Large intestine (tissue), 3 donors: Measurements from ENCODE around the gene TTC14. TPM values are rescaled to one million over a fixed set of nuclear protein-coding genes. Genes with fewer than 3 reads are reported as not detected.
"Not testable (repeated sequence)": the region's sequence is repeated elsewhere in the genome, so short reads cannot be mapped to it uniquely, and the experiment has no call there.

Source experiments
- DNase-seq, 2 donors: peaks; one replicate each; pipeline versions ENCODE4 v3.0.0 to v3.0.0-alpha.2; 2013
- H3K27ac ChIP-seq: one replicate; pipeline ENCODE4 v1.5.1; 2013; ENCODE audit warnings: low read length
- H3K27me3 ChIP-seq: 2 replicates; pipeline ENCODE4 v1.6.1; 2013; ENCODE audit warnings: low read length; ENCODE audit not compliant: control insufficient read depth, insufficient read depth
- H3K36me3 ChIP-seq: 2 replicates; pipeline ENCODE4 v1.6.1; 2013; ENCODE audit warnings: low read length; ENCODE audit not compliant: control insufficient read depth, insufficient read depth
- H3K4me1 ChIP-seq: one replicate; pipeline ENCODE4 v1.6.1; 2013; ENCODE audit warnings: low read length; ENCODE audit not compliant: control insufficient read depth, insufficient read depth
- H3K4me3 ChIP-seq: one replicate; pipeline ENCODE4 v1.5.1; 2013; ENCODE audit warnings: low read length
- H3K9me3 ChIP-seq: one replicate; pipeline ENCODE4 v1.6.1; 2013; ENCODE audit warnings: mild to moderate bottlenecking, low read depth, low read length, moderate library complexity; ENCODE audit not compliant: control insufficient read depth
- WGBS: methylation state at CpG from one replicate; pipeline ENCODE4 v1.1.5; 2013; ENCODE audit warnings: low lambda C conversion rate; ENCODE audit not compliant: insufficient coverage; 5-methylcytosine and 5-hydroxymethylcytosine counted together
- polyA plus RNA-seq: library from polyadenylated mRNA; unstranded; fragments of 120-200 nt; gene quantifications from one replicate; pipeline ENCODE4 v1.2.1, GENCODE V29; 2013

The TTC14 gene
- polyA plus RNA-seq, 1 donor = 70.0 TPM

GRCh38 chr3:180593631-180594030 lies 8.3 kb upstream of the TTC14 start:
- peaks cover 11% of the 10 kb centered on the region for H3K27me3 ChIP-seq
- H3K4me1 ChIP-seq, DNase-seq, H3K4me3 ChIP-seq, H3K36me3 ChIP-seq, H3K9me3 ChIP-seq, H3K27ac ChIP-seq: not testable (repeated sequence)
- 94% methylated on average over 3 of the region's 7 CpGs for WGBS

- WGBS = no CpG with 5 or more reads among the region's 2 CpGs
- Histone ChIP-seq H3K4me3 (no peak overlapping the region), H3K27me3 (peaks cover 18% of the 10 kb centered on the region), H3K4me1 (no peaks in the 10 kb centered on the region), H3K9me3 (no peaks in the 10 kb centered on the region), H3K36me3 (no peaks in the 10 kb centered on the region), H3K27ac (no peak overlapping the region)
- DNase-seq = no peak
Observed at GRCh38 chr3:180594631-180595558, 7.1 kb upstream of the TTC14 start.

GRCh38 chr3:180595559-180595935 lies 6.4 kb upstream of the TTC14 start:
- H3K4me1 ChIP-seq = no peaks in the 10 kb centered on the region
- WGBS = no CpG with 5 or more reads among the region's 1 CpG
- DNase-seq = no peak
- no peak overlapping the region for H3K4me3 ChIP-seq
- H3K27ac ChIP-seq = no peak overlapping the region
- peaks cover 20% of the 10 kb centered on the region for H3K27me3 ChIP-seq
- H3K9me3 ChIP-seq = no peaks in the 10 kb centered on the region
- no peaks in the 10 kb centered on the region for H3K36me3 ChIP-seq

GRCh38 chr3:180600473-180600872 lies 1.5 kb upstream of the TTC14 start:
- Histone ChIP-seq H3K27me3 (peaks cover 18% of the 10 kb centered on the region), H3K4me1 (peaks cover 9% of the 10 kb centered on the region), H3K4me3 (no peak overlapping the region), H3K27ac (no peak overlapping the region), H3K9me3 (no peaks in the 10 kb centered on the region), H3K36me3 (peaks cover 8% of the 10 kb centered on the region)
- no peak for DNase-seq
- 100% methylated on average over 1 of the region's 15 CpGs for WGBS

- H3K27me3 ChIP-seq = no peaks in the 10 kb centered on the region
- no peak overlapping the region for H3K4me3 ChIP-seq
- WGBS = no CpG with 5 or more reads among the region's 1 CpG
- H3K9me3 ChIP-seq = no peaks in the 10 kb centered on the region
- no peak for DNase-seq
- H3K4me1 ChIP-seq = no peaks in the 10 kb centered on the region
- H3K36me3 ChIP-seq = peaks cover 48% of the 10 kb centered on the region
- H3K27ac ChIP-seq = no peak overlapping the region
Observed at GRCh38 chr3:180611006-180611405, 9.0 kb downstream of the TTC14 start.

GRCh38 chr3:180612364-180612763 lies 10.4 kb downstream of the TTC14 start:
- DNase-seq = no peak
- WGBS = 100% methylated on average over 1 of the region's 5 CpGs
- H3K36me3 ChIP-seq = peaks cover 39% of the 10 kb centered on the region
- H3K27ac ChIP-seq = no peak overlapping the region
- H3K4me1 ChIP-seq = no peaks in the 10 kb centered on the region
- no peaks in the 10 kb centered on the region for H3K27me3 ChIP-seq
- H3K4me3 ChIP-seq = no peak overlapping the region
- no peaks in the 10 kb centered on the region for H3K9me3 ChIP-seq

GRCh38 chr3:180615954-180616353 lies 14.0 kb downstream of the TTC14 start:
- H3K4me3 ChIP-seq = no peak overlapping the region
- H3K4me1 ChIP-seq = no peaks in the 10 kb centered on the region
- no peaks in the 10 kb centered on the region for H3K9me3 ChIP-seq
- no CpG with 5 or more reads among the region's 3 CpGs for WGBS
- peaks cover 15% of the 10 kb centered on the region for H3K36me3 ChIP-seq
- no peak for DNase-seq
- no peak overlapping the region for H3K27ac ChIP-seq
- no peaks in the 10 kb centered on the region for H3K27me3 ChIP-seq

GRCh38 chr3:180617049-180617448 lies 15.1 kb downstream of the TTC14 start:
- Histone ChIP-seq H3K9me3 (no peaks in the 10 kb centered on the region), H3K27ac (no peak overlapping the region), H3K4me1 (no peaks in the 10 kb centered on the region), H3K4me3 (no peak overlapping the region), H3K36me3 (peaks cover 10% of the 10 kb centered on the region), H3K27me3 (no peaks in the 10 kb centered on the region)
- DNase-seq = no peak
- no CpG with 5 or more reads among the region's 2 CpGs for WGBS

- H3K27ac ChIP-seq, DNase-seq, H3K9me3 ChIP-seq, H3K4me3 ChIP-seq, H3K36me3 ChIP-seq, H3K4me1 ChIP-seq, H3K27me3 ChIP-seq: not testable (repeated sequence)
- no CpG with 5 or more reads among the region's 2 CpGs for WGBS
Observed at GRCh38 chr3:180618563-180618962, 16.6 kb downstream of the TTC14 start.

GRCh38 chr3:180619723-180620122 lies 17.8 kb downstream of the TTC14 start:
- Histone ChIP-seq H3K27me3 (no peaks in the 10 kb centered on the region), H3K9me3 (no peaks in the 10 kb centered on the region), H3K27ac (no peak overlapping the region), H3K36me3 (no peaks in the 10 kb centered on the region), H3K4me1 (no peaks in the 10 kb centered on the region), H3K4me3 (no peak overlapping the region)
- DNase-seq = no peak
- 100% methylated on average over 1 of the region's 2 CpGs for WGBS

GRCh38 chr3:180624714-180625113 lies 22.8 kb downstream of the TTC14 start:
- no CpG with 5 or more reads among the region's 2 CpGs for WGBS
- Histone ChIP-seq H3K27me3 (no peaks in the 10 kb centered on the region), H3K9me3 (no peaks in the 10 kb centered on the region), H3K27ac (no peak overlapping the region), H3K36me3 (no peaks in the 10 kb centered on the region), H3K4me1 (no peaks in the 10 kb centered on the region), H3K4me3 (no peak overlapping the region)
- no peak for DNase-seq
